Kidney epithelial cell (primary cell): Measurements from ENCODE around the gene AOX1. TPM values are rescaled to one million over a fixed set of nuclear protein-coding genes. Genes with fewer than 3 reads are reported as not detected.
"Not testable (repeated sequence)": the region's sequence is repeated elsewhere in the genome, so short reads cannot be mapped to it uniquely, and the experiment has no call there.

Experiments
- DNase-seq: peaks from one replicate; pipeline ENCODE4 v3.0.0-alpha.2; 2010; ENCODE audit warnings: low read depth
- H3K27me3 ChIP-seq: 2 replicates; pipeline ENCODE4 v1.6.0; 2011; ENCODE audit warnings: low read length; ENCODE audit not compliant: control insufficient read depth, insufficient read depth
- H3K36me3 ChIP-seq: 2 replicates; pipeline ENCODE4 v1.5.1; 2011; ENCODE audit warnings: low read length; ENCODE audit not compliant: control insufficient read depth, insufficient read depth
- H3K4me3 ChIP-seq: 2 replicates; pipeline ENCODE4 v1.5.1; 2011; ENCODE audit warnings: low read depth, mild to moderate bottlenecking, control low read depth, low read length
- total RNA-seq: library from RNA; depleted of rRNA; stranded (reverse); fragments of >200 nt; gene quantifications from 2 replicates; pipeline ENCODE4 v1.2.3, GENCODE V29; 2015
- TF ChIP-seq, protein P1 (sequence below): IDR thresholded peaks from 2 replicates; pipeline ENCODE4 v1.5.1; 2011; ENCODE audit warnings: mild to moderate bottlenecking, moderate library complexity, low read length, control low read depth, inconsistent platforms; ENCODE audit not compliant: insufficient read depth, poor library complexity, severe bottlenecking

The AOX1 gene
- total RNA-seq, 1 donor from 2014 or later, result 0.88 TPM

DNA sequence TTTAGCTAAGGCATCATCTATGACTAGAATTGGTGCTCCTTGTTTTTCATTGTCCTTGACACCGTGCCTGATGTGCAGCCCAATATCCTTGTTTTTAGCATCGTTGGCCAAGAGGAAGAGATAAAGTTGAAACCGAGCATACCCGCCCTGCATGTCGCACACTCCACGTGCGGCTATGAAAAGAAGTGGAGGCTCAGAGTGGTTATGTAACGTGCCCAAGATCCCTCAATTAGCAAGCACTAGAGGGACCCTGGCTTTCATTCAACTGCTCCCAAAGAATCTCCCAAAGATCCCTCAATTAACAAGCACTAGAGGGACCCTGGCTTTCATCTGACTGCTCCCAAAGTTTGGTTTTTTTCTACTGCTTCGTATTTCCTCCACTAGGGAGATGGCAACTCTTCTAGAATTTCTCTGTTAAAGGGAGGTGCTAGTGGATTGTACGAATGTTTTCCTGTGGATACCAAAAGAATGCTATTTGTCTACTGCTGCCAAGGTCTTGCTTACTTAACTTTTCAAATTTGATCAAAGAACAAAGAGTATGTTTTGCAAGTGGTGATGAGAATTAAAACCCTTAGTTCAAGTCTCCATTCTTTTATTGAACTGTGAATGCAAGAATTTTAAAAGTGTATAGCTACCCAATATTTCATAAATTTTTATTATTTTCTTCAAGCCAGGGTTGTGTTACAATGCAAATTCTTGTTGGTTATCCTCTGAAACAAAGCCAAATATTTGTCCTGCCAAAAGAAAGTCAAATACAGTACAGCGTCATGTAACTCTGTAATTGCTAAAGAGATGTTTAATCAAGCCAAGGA lies 92.1 kb downstream of the AOX1 start:
- no peak for DNase-seq

DNA sequence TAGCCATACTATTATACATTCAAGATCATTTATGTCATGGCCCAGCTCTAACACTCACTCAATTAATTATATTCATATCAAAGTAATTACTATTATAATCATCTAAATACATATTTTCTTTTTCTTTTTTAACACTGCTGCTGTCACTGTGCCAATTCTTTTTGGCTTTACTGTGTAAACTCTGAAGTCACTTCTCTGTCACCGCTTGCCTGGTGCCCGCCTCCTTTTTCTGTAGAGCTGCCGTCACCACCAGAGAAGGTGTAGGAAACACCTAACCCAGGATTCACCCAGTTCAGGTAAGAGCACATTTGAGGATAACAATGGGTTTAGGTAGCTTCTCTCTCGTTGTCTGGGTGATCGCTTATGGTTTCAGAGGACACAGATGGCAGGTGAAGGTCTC lies 93.3 kb downstream of the AOX1 start:
- no peak for DNase-seq
- TF ChIP-seq, protein P1, sequence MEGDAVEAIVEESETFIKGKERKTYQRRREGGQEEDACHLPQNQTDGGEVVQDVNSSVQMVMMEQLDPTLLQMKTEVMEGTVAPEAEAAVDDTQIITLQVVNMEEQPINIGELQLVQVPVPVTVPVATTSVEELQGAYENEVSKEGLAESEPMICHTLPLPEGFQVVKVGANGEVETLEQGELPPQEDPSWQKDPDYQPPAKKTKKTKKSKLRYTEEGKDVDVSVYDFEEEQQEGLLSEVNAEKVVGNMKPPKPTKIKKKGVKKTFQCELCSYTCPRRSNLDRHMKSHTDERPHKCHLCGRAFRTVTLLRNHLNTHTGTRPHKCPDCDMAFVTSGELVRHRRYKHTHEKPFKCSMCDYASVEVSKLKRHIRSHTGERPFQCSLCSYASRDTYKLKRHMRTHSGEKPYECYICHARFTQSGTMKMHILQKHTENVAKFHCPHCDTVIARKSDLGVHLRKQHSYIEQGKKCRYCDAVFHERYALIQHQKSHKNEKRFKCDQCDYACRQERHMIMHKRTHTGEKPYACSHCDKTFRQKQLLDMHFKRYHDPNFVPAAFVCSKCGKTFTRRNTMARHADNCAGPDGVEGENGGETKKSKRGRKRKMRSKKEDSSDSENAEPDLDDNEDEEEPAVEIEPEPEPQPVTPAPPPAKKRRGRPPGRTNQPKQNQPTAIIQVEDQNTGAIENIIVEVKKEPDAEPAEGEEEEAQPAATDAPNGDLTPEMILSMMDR, result no peak
- no peaks in the 10 kb centered on the region for H3K36me3 ChIP-seq
- H3K27me3 ChIP-seq, result no peaks in the 10 kb centered on the region
- H3K4me3 ChIP-seq, result no peak overlapping the region

More for the DNA sequence above, 92.1 kb downstream of the AOX1 start:
- Histone ChIP-seq H3K27me3 (no peaks in the 10 kb centered on the region), H3K36me3 (no peaks in the 10 kb centered on the region), H3K4me3 (no peak overlapping the region)
- TF ChIP-seq, protein P1, result no peak

DNA sequence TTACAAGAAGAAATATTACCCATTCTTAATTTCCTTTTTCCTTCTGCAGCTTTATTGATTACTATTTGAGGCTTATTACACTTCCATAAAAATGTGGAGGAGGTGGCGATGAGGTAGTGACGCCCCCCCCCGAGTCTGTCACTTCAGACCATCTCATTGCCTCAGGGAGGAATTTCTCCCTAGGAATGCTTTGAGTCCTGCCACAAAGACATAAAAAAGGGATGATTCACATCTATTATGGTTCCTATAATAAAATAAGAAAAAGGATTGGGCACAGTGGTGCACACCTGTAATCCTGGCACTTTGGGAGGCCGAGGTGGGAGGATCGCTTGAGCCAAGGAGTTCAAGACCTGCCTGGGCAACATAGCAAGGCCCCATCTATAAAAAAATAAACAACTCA lies 93.7 kb downstream of the AOX1 start:
- TF ChIP-seq, protein P1, result no peak
- no peaks in the 10 kb centered on the region for H3K36me3 ChIP-seq
- no peak for DNase-seq
- no peaks in the 10 kb centered on the region for H3K27me3 ChIP-seq
- H3K4me3 ChIP-seq, result no peak overlapping the region

DNA sequence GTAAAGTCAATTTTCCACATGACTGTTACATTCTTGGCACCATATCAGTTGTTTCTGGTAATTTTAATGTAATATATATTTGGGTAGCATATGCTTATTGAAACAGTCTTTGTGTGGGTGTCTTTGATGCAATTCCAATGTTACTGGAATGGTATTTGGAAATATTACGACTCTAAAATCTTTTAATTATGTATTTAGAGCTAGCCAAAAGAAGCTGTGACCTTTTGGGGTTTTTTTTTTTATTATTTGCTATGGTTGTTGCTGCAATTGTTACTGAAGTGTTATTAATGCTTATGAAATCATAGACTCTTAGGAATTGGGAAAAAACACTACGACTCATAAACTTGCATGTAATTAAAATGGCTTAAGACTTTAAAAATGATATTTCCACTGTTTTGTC lies 95.9 kb downstream of the AOX1 start:
- Histone ChIP-seq H3K27me3 (no peaks in the 10 kb centered on the region), H3K4me3 (no peak overlapping the region), H3K36me3 (no peaks in the 10 kb centered on the region)
- no peak for DNase-seq
- TF ChIP-seq, protein P1, result no peak

DNA sequence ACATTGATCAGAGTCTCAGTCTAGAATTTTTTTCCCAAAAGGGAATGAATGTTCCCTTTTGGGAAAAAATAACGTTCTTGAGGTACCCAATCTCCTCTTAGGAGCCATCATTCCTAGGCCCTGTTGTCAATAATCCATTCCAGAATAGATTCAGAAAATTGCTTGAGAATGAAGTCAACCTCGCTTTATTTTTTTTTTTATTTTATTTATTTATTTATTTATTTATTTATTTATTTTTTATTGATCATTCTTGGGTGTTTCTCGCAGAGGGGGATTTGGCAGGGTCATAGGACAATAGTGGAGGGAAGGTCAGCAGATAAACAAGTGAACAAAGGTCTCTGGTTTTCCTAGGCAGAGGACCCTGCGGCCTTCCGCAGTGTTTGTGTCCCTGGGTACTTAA lies 96.6 kb downstream of the AOX1 start:
- not testable (repeated sequence) for H3K36me3 ChIP-seq, DNase-seq, H3K27me3 ChIP-seq, H3K4me3 ChIP-seq

DNA sequence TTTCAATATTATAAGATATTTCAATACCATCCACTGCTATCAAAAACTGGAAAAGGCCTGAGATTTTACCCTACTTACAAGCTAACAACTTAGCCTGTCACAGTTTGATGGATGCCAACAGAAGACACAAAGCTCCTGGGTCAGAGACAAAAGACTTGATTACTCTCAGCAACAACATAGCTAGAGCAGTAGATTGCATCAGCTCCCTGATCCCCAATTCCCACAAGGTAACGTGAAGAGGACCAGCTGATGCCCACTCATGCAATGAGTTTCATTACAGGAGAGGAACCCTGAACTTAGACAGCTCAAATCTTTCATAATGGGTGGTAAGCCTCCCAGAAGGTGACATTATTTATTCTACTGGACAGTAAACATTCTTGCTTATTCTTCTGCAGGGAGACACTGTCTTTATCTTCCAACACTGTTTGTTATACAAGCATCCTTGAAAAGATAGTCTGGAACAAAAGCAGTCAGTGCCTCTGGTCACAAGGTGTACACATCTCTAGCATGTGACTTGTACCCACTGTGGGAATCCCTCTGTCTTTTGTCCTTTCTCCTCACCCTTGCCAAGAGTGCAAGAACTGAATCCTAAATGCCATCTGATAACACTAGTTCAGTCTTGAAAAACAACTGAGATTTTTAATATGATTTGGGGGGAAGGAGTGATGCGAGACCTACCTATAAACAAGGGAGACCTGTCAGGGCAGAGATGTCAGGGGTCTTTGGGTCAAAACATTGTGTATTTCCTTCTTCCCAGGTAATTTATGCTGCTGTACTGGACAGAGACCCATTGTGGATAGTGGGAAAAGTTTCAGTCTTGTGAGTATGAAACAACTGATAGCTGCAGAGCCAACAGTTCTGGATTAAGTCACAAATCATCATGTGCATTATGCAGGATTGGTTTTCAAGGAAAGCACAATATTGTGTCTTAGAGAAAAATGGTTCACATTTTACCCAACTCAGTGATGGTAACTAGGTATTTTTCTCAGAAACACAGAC lies 102.4 kb downstream of the AOX1 start:
- no peak for DNase-seq
- Histone ChIP-seq H3K4me3 (no peak overlapping the region), H3K27me3 (no peaks in the 10 kb centered on the region), H3K36me3 (no peaks in the 10 kb centered on the region)
- TF ChIP-seq, protein P1, result no peak
